ENCODE measurements around the gene NINL.
"Not testable (repeated sequence)": the region's sequence is repeated elsewhere in the genome, so short reads cannot be mapped to it uniquely, and the experiment has no call there.

GRCh38 chr20:25473297-25473696 is 112.0 kb downstream of the NINL start:
- not testable (repeated sequence) for TF ChIP-seq CTCF (IDR thresholded peaks at IDR 0.05; ENCODE audit: insufficient read depth, low read length); REST (IDR thresholded peaks at IDR 0.05; ENCODE audit: insufficient replicate concordance, low read depth); GABPA (IDR thresholded peaks at IDR 0.05; ENCODE audit: low read depth); POLR2AphosphoS5 (IDR thresholded peaks at IDR 0.05; ENCODE audit: low read depth)

Data from HL-60 (cell line).